Stimulated activated CD8-positive, alpha-beta memory T cell treated with anti-CD3 and anti-CD28 coated beads, Interleukin-7, amount 100 ng/mL, for 24 hours (primary cell): ENCODE results near the gene BTD.
"Not testable (repeated sequence)": the region's sequence is repeated elsewhere in the genome, so short reads cannot be mapped to it uniquely, and the experiment has no call there.

Source experiments
- DNase-seq: peaks from one replicate; pipeline ENCODE4 v3.0.0-alpha.2; 2020; ENCODE audit warnings: low read depth

The BTD gene

GRCh38 chr3:15604584-15604983, 3.0 kb downstream of the BTD start:
- not testable (repeated sequence) for DNase-seq

- no peak for DNase-seq
Observed at GRCh38 chr3:15606434-15606891, 4.9 kb downstream of the BTD start.

GRCh38 chr3:15610082-15610759, 8.7 kb downstream of the BTD start:
- no peak for DNase-seq

- DNase-seq: no peak
Observed at GRCh38 chr3:15611018-15611417, 9.5 kb downstream of the BTD start.

GRCh38 chr3:15612001-15612400, 10.5 kb downstream of the BTD start:
- DNase-seq: no peak

GRCh38 chr3:15614958-15615357, 13.4 kb downstream of the BTD start:
- DNase-seq: no peak

- DNase-seq: no peak
Observed at GRCh38 chr3:15616053-15616452, 14.5 kb downstream of the BTD start.

- DNase-seq: not testable (repeated sequence)
Observed at GRCh38 chr3:15619659-15620464, 18.3 kb downstream of the BTD start.

- no peak for DNase-seq
Observed at GRCh38 chr3:15623535-15624440, 22.2 kb downstream of the BTD start.

GRCh38 chr3:15628967-15629366, 27.4 kb downstream of the BTD start:
- no peak for DNase-seq

- no peak for DNase-seq
Observed at GRCh38 chr3:15629860-15630597, 28.5 kb downstream of the BTD start.

- DNase-seq: no peak
Observed at GRCh38 chr3:15630646-15631350, 29.3 kb downstream of the BTD start.

- no peak for DNase-seq
Observed at GRCh38 chr3:15631426-15632211, 30.1 kb downstream of the BTD start.

GRCh38 chr3:15632212-15632580, 30.7 kb downstream of the BTD start:
- no peak for DNase-seq

- DNase-seq: no peak
Observed at GRCh38 chr3:15633159-15633558, 31.6 kb downstream of the BTD start.

GRCh38 chr3:15633766-15634598, 32.4 kb downstream of the BTD start:
- no peak for DNase-seq

GRCh38 chr3:15634671-15635070, 33.1 kb downstream of the BTD start:
- DNase-seq: no peak

GRCh38 chr3:15635121-15635661, 33.6 kb downstream of the BTD start:
- DNase-seq: no peak
